SK-N-SH treated with all-trans-retinoic acid at 6 μM for 48 hours (cell line): ENCODE data around the gene ERC1.
A peak's percentile ranks its signal among the peaks of the same experiment; 100 is the strongest.

Source experiments
- ATAC-seq: fragments of 200-7000 bp; cut with Tn5 transposase; 3 replicates; pipeline ENCODE4 v1.9.1; 2020; ENCODE audit warnings: mild to moderate bottlenecking, moderate library complexity
- CSDC2 ChIP-seq: fragments of 250-450 bp; sonication (Bioruptor Pico); IDR thresholded peaks from 2 replicates; pipeline ENCODE4 v1.5.0; 2020; ENCODE audit warnings: mild to moderate bottlenecking, moderate library complexity
- ESRRG ChIP-seq: fragments of 250-450 bp; sonication (Bioruptor Pico); IDR thresholded peaks from 2 replicates; pipeline ENCODE4 v1.6.1; 2021; ENCODE audit warnings: mild to moderate bottlenecking
- ISL1 ChIP-seq: fragments of 250-450 bp; sonication (Bioruptor Pico); IDR thresholded peaks from 2 replicates; pipeline ENCODE4 v2.1.2; 2022; ENCODE audit warnings: mild to moderate bottlenecking, moderate library complexity
- PPARA ChIP-seq: fragments of 250-450 bp; sonication (Bioruptor Pico); IDR thresholded peaks from 2 replicates; pipeline ENCODE4 v1.5.0; 2020; ENCODE audit warnings: mild to moderate bottlenecking, borderline replicate concordance
- RARB ChIP-seq: fragments of 250-450 bp; sonication (Bioruptor Pico); IDR thresholded peaks from 2 replicates; pipeline ENCODE4 v1.8.0; 2021; ENCODE audit warnings: mild to moderate bottlenecking, moderate library complexity
- SNAI2 ChIP-seq: fragments of 250-450 bp; sonication (Bioruptor Pico); IDR thresholded peaks from 2 replicates; pipeline ENCODE4 v1.5.0; 2020; ENCODE audit warnings: mild to moderate bottlenecking, moderate library complexity
- TCF4 ChIP-seq: fragments of 250-450 bp; sonication (Bioruptor Pico); IDR thresholded peaks from 2 replicates; pipeline ENCODE4 v1.8.0; 2021; ENCODE audit warnings: mild to moderate bottlenecking, moderate library complexity, borderline replicate concordance
- TOX ChIP-seq: fragments of 250-450 bp; sonication (Bioruptor Pico); IDR thresholded peaks from 2 replicates; pipeline ENCODE4 v1.8.0; 2021; ENCODE audit warnings: mild to moderate bottlenecking, moderate library complexity, borderline replicate concordance
- ZC3H10 ChIP-seq: fragments of 250-450 bp; sonication (Bioruptor Pico); IDR thresholded peaks from 2 replicates; pipeline ENCODE4 v1.5.1; 2021; ENCODE audit warnings: mild to moderate bottlenecking, moderate library complexity
- ZFP3 ChIP-seq: fragments of 250-450 bp; sonication (Bioruptor Pico); IDR thresholded peaks from 2 replicates; pipeline ENCODE4 v1.5.0; 2020; ENCODE audit warnings: mild to moderate bottlenecking, moderate library complexity
- ZFP30 ChIP-seq: fragments of 450-650 bp; formaldehyde crosslinking; IDR thresholded peaks from 2 replicates; pipeline ENCODE4 v1.5.0; 2022; ENCODE audit warnings: mild to moderate bottlenecking, moderate library complexity
- ZNF565 ChIP-seq: fragments of 450-650 bp; formaldehyde crosslinking; conservative IDR thresholded peaks from 2 replicates; pipeline ENCODE4 v1.5.0; 2020; ENCODE audit warnings: low read depth, mild to moderate bottlenecking, moderate library complexity
- ZNF70 ChIP-seq: fragments of 450-650 bp; formaldehyde crosslinking; IDR thresholded peaks from 2 replicates; pipeline ENCODE4 v1.5.0; 2020; ENCODE audit warnings: mild to moderate bottlenecking, moderate library complexity
- ZNF8 ChIP-seq: fragments of 450-650 bp; formaldehyde crosslinking; IDR thresholded peaks from 2 replicates; pipeline ENCODE4 v1.5.0; 2020; ENCODE audit warnings: mild to moderate bottlenecking, moderate library complexity
- TF ChIP-seq, protein P1 (sequence below): fragments of 250-450 bp; sonication (Bioruptor Pico); IDR thresholded peaks from 2 replicates; pipeline ENCODE4 v1.5.1; 2021; ENCODE audit warnings: mild to moderate bottlenecking, moderate library complexity
- TF ChIP-seq, protein P2 (sequence below): fragments of 250-450 bp; sonication (Bioruptor Pico); IDR thresholded peaks from 2 replicates; pipeline ENCODE4 v1.8.0; 2020; ENCODE audit warnings: mild to moderate bottlenecking, moderate library complexity, borderline replicate concordance
- TF ChIP-seq, protein P3 (sequence below): fragments of 250-450 bp; sonication (Bioruptor Pico); IDR thresholded peaks from 2 replicates; pipeline ENCODE4 v1.5.1; 2020; ENCODE audit warnings: low read depth, mild to moderate bottlenecking, moderate library complexity
- TF ChIP-seq, protein P4 (sequence below): fragments of 250-450 bp; sonication (Bioruptor Pico); IDR thresholded peaks from 2 replicates; pipeline ENCODE4 v1.5.0; 2020; ENCODE audit warnings: mild to moderate bottlenecking, moderate library complexity

Gene ERC1

DNA sequence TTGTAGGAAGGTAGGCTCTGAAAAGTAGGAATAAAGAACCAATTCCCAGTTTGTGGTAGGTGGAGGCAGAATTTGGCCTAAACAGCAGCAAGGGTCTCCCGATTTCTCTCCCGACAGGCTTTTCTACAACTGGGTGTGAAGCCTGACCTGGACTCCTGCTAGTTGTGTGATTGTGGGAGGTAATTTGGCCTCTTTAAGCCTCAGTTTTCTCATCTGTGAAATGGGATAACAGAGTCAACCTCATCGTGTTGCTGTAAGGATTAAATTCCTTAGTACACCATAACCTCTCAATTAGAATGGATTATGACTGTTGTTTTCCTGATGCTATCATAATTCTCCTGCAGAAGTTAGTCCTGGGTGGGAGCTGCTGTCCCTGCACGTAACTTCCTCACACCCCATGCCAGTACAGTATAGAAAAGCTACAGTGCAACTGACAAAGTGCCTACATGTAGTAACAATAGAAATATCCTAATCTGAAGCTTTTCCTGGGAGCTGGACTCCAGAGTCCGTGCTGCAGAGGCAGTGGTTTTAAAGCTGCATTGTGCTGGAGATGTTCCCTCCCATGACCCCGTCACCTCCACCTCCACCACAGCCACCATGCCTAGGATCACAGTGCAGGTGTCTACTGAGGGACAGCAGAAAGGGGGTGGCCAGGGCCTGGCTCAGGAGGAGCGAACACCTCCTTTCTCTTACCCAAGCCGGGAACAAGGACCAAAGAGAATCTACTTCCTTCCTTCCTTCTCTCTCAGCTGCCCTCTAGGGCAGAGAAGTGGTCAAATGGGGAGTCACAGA, 526.9 kb downstream of the ERC1 start (continued):
- TF ChIP-seq, protein P1, sequence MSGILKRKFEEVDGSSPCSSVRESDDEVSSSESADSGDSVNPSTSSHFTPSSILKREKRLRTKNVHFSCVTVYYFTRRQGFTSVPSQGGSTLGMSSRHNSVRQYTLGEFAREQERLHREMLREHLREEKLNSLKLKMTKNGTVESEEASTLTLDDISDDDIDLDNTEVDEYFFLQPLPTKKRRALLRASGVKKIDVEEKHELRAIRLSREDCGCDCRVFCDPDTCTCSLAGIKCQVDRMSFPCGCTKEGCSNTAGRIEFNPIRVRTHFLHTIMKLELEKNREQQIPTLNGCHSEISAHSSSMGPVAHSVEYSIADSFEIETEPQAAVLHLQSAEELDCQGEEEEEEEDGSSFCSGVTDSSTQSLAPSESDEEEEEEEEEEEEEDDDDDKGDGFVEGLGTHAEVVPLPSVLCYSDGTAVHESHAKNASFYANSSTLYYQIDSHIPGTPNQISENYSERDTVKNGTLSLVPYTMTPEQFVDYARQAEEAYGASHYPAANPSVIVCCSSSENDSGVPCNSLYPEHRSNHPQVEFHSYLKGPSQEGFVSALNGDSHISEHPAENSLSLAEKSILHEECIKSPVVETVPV (CRISPR knock-in tag) = no peak
- TF ChIP-seq ZNF8 (no peak), TOX (CRISPR knock-in tag) (no peak), ZNF565 (CRISPR knock-in tag) (no peak), ZNF70 (CRISPR knock-in tag) (no peak), ZFP3 (CRISPR knock-in tag) (no peak), ESRRG (CRISPR knock-in tag) (no peak)
- TF ChIP-seq, protein P2, sequence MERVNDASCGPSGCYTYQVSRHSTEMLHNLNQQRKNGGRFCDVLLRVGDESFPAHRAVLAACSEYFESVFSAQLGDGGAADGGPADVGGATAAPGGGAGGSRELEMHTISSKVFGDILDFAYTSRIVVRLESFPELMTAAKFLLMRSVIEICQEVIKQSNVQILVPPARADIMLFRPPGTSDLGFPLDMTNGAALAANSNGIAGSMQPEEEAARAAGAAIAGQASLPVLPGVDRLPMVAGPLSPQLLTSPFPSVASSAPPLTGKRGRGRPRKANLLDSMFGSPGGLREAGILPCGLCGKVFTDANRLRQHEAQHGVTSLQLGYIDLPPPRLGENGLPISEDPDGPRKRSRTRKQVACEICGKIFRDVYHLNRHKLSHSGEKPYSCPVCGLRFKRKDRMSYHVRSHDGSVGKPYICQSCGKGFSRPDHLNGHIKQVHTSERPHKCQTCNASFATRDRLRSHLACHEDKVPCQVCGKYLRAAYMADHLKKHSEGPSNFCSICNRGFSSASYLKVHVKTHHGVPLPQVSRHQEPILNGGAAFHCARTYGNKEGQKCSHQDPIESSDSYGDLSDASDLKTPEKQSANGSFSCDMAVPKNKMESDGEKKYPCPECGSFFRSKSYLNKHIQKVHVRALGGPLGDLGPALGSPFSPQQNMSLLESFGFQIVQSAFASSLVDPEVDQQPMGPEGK (CRISPR knock-in tag) = no peak

DNA sequence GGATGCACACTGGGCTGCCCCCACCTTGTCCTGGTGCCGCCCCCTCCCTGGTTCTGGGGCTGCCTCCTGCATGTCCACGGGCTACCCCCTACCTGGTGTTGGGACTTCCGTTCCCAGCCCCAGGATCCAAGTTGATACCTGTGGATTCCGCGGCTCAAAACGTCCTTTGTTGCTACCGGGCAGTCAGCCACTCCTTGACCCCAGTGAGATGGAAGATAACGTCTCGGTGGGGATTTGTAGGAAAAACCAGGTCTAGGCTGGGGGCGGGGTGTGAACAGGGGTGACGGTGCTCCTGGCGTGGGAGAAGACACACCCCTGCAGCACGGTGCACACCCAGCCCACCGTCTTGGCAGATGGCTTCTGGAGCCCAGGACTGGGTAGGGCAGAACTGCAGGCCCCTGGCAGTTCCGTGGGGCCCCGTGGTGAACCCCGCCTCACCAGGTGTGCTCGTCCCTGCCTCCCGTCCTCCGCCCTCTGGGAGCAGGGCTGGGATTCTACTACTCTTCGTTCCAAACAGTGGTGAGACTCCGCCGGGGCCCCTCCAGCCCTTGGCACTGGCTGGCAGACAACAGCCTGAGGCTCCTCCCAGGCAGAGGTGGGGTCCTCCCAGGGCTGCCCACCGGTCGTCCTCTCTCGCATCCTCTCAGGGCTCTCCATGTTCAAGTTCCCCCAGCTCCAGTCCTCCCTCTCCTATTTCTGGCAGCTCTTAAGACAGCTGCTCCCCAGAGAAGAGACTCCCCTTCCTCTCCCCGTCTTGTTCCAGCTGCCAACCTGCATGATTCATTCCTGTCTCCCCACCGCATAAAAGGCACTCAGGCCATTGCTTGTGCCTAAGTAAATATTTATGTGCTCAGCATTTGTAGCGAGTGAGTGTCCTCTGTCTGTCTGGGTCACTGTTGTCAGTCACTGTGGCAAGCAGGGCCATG, 527.8 kb downstream of the ERC1 start:
- peak; percentile 91 for ATAC-seq
- TF ChIP-seq, protein P3, sequence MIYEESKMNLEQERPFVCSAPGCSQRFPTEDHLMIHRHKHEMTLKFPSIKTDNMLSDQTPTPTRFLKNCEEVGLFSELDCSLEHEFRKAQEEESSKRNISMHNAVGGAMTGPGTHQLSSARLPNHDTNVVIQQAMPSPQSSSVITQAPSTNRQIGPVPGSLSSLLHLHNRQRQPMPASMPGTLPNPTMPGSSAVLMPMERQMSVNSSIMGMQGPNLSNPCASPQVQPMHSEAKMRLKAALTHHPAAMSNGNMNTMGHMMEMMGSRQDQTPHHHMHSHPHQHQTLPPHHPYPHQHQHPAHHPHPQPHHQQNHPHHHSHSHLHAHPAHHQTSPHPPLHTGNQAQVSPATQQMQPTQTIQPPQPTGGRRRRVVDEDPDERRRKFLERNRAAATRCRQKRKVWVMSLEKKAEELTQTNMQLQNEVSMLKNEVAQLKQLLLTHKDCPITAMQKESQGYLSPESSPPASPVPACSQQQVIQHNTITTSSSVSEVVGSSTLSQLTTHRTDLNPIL = no peak
- peak; percentile 39 for TF ChIP-seq ISL1

DNA sequence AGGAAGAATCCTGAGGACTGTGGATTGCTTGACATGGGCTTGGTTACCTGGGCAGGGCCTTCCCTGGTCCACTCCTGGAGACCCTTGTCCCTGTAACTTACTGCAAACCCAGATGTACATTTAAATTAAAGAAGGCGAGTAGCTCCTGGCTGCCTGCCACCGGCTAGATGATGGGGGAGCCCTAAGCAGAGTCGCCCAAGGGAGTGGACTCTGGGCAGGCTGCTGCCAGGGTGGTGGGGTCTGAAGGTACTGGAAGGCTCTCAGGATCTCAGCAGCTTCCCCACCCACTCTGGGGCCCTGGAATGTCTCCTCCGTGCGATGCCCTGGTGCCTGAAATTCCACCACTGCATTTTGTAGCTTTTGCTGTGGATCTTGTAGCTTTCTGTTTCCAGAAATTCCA, 528.6 kb downstream of the ERC1 start:
- peak; percentile 57 for ATAC-seq
- TF ChIP-seq, protein P2 (CRISPR knock-in tag) = no peak
- no peak for TF ChIP-seq ZNF70 (CRISPR knock-in tag)
- TF ChIP-seq, protein P1 (CRISPR knock-in tag) = no peak
- TF ChIP-seq ISL1 = no peak
- no peak for TF ChIP-seq PPARA
- TF ChIP-seq, protein P4, sequence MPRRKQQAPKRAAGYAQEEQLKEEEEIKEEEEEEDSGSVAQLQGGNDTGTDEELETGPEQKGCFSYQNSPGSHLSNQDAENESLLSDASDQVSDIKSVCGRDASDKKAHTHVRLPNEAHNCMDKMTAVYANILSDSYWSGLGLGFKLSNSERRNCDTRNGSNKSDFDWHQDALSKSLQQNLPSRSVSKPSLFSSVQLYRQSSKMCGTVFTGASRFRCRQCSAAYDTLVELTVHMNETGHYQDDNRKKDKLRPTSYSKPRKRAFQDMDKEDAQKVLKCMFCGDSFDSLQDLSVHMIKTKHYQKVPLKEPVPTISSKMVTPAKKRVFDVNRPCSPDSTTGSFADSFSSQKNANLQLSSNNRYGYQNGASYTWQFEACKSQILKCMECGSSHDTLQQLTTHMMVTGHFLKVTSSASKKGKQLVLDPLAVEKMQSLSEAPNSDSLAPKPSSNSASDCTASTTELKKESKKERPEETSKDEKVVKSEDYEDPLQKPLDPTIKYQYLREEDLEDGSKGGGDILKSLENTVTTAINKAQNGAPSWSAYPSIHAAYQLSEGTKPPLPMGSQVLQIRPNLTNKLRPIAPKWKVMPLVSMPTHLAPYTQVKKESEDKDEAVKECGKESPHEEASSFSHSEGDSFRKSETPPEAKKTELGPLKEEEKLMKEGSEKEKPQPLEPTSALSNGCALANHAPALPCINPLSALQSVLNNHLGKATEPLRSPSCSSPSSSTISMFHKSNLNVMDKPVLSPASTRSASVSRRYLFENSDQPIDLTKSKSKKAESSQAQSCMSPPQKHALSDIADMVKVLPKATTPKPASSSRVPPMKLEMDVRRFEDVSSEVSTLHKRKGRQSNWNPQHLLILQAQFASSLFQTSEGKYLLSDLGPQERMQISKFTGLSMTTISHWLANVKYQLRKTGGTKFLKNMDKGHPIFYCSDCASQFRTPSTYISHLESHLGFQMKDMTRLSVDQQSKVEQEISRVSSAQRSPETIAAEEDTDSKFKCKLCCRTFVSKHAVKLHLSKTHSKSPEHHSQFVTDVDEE (CRISPR knock-in tag) = no peak
- no peak for TF ChIP-seq SNAI2 (CRISPR knock-in tag)
- no peak for TF ChIP-seq ESRRG (CRISPR knock-in tag)
- no peak for TF ChIP-seq RARB (CRISPR knock-in tag)
- no peak for TF ChIP-seq ZFP30 (CRISPR knock-in tag)
- no peak for TF ChIP-seq TOX (CRISPR knock-in tag)
- TF ChIP-seq ZNF565 (CRISPR knock-in tag) = no peak
- TF ChIP-seq CSDC2 (CRISPR knock-in tag) = no peak
- no peak for TF ChIP-seq ZC3H10
- no peak for TF ChIP-seq TCF4 (CRISPR knock-in tag)
- TF ChIP-seq, all 23 proteins: peak for 0
